HepG2 (cell line): ENCODE results near the gene FUOM. TPM values are rescaled to one million over a fixed set of nuclear protein-coding genes. Genes with fewer than 3 reads are reported as not detected.

Experiments used
- ATF4 ChIP-seq, 2 experiments: fragments of 450-650 bp in 1 of 2; sonication (generic) in 1 of 2; formaldehyde crosslinking; IDR thresholded peaks; 2 replicates each; pipeline versions ENCODE4 v1.5.0 to v1.8.0; 2020 to 2022; ENCODE audit warnings: mild to moderate bottlenecking in 1 of 2, missing genetic modification reagents in 1 of 2
- ATF7-NPFF ChIP-seq: sonication (generic); formaldehyde crosslinking; IDR thresholded peaks from 2 replicates; pipeline ENCODE4 v1.8.1; 2023; ENCODE audit warnings: mild to moderate bottlenecking, low read depth, missing genetic modification reagents, moderate library complexity
- CC2D1A ChIP-seq: sonication (generic); formaldehyde crosslinking; IDR thresholded peaks from 2 replicates; pipeline ENCODE4 v1.8.1; 2023; ENCODE audit warnings: mild to moderate bottlenecking, missing genetic modification reagents
- HMGXB3 ChIP-seq: sonication (generic); formaldehyde crosslinking; IDR thresholded peaks from 2 replicates; pipeline ENCODE4 v1.4.0; 2020; ENCODE audit warnings: missing genetic modification reagents, borderline replicate concordance
- HNRNPH1 ChIP-seq: fragments of 200-400 bp; formaldehyde crosslinking; optimal IDR thresholded peaks from 2 replicates; pipeline ENCODE3; 2017; ENCODE audit warnings: mild to moderate bottlenecking, low read depth, low read length
- KAT8 ChIP-seq: IDR thresholded peaks from 2 replicates; pipeline ENCODE4 v1.6.1; 2016; ENCODE audit warnings: missing genetic modification reagents, missing compliant biosample characterization
- NFE2L1 ChIP-seq: sonication (generic); formaldehyde crosslinking; IDR thresholded peaks from 2 replicates; pipeline ENCODE4 v1.4.0; 2020; ENCODE audit warnings: missing genetic modification reagents, mild to moderate bottlenecking, borderline replicate concordance
- RAD21 ChIP-seq: fragments of 450-650 bp; formaldehyde crosslinking; IDR thresholded peaks from 2 replicates; pipeline ENCODE4 v1.5.0; 2020; ENCODE audit warnings: mild to moderate bottlenecking
- RNF2 ChIP-seq: fragments of 450-650 bp; conservative IDR thresholded peaks from 2 replicates; pipeline ENCODE4 v1.6.1; 2016; ENCODE audit warnings: low read depth
- SKI ChIP-seq: fragments of 450-650 bp; IDR thresholded peaks from one replicate; pipeline ENCODE4 v1.6.1; 2018; ENCODE audit warnings: mild to moderate bottlenecking; ENCODE audit not compliant: partially characterized antibody
- SOX6 ChIP-seq, 2 experiments: fragments of 450-650 bp in 1 of 2; sonication (generic) in 1 of 2; formaldehyde crosslinking in 1 of 2; IDR thresholded peaks; 2 replicates each; pipeline versions ENCODE4 v1.4.0 to v1.6.1; 2017 to 2020; ENCODE audit warnings: antibody characterized with exemption in 1 of 2, mild to moderate bottlenecking in 1 of 2, missing genetic modification reagents in 1 of 2
- TEAD3 ChIP-seq: optimal IDR thresholded peaks from 2 replicates; pipeline ENCODE3; 2016; ENCODE audit warnings: borderline replicate concordance
- TFDP1 ChIP-seq: IDR thresholded peaks from 2 replicates; pipeline ENCODE4 v1.6.1; 2016; ENCODE audit warnings: missing compliant biosample characterization, missing genetic modification reagents, borderline replicate concordance
- ZMYM2 ChIP-seq: sonication (generic); formaldehyde crosslinking; IDR thresholded peaks from 2 replicates; pipeline ENCODE4 v1.8.0; 2022; ENCODE audit warnings: mild to moderate bottlenecking, missing genetic modification reagents
- ZNF510 ChIP-seq: sonication (generic); formaldehyde crosslinking; IDR thresholded peaks from 2 replicates; pipeline ENCODE4 v1.4.0; 2020; ENCODE audit warnings: low read depth, mild to moderate bottlenecking, missing genetic modification reagents
- ZNF512 ChIP-seq: sonication (generic); formaldehyde crosslinking; IDR thresholded peaks from 2 replicates; pipeline ENCODE4 v1.4.0; 2020; ENCODE audit warnings: mild to moderate bottlenecking, missing genetic modification reagents
- ZNF780A ChIP-seq: sonication (generic); formaldehyde crosslinking; IDR thresholded peaks from 2 replicates; pipeline ENCODE4 v1.8.0; 2022; ENCODE audit warnings: mild to moderate bottlenecking, missing genetic modification reagents, moderate library complexity
- polyA plus RNA-seq, 8 experiments: library from polyadenylated mRNA; depleted of rRNA in 3 of 8; stranded (reverse) in 7 of 8; unstranded in 1 of 8; fragments of >200 nt; fragmentation: Illumina TruSeq in 4 of 8; extraction: Trizol in 4 of 8; gene quantifications; 2 replicates each; pipeline versions ENCODE4 v1.2.1 to v1.2.3, GENCODE V29; 2011 to 2016; ENCODE audit warnings: low read depth in 4 of 8, missing spikeins in 1 of 8, mixed read lengths in 1 of 8; ENCODE audit not compliant: insufficient read depth in 1 of 8
- total RNA-seq, 5 experiments: library from RNA; depleted of rRNA; stranded (reverse); fragments of >200 nt; fragmentation: Illumina TruSeq; extraction: Trizol; gene quantifications; 2 replicates each; pipeline ENCODE4 v1.2.3, GENCODE V29; 2016; ENCODE audit warnings: low read depth in 1 of 5

FUOM gene
- total and polyA plus RNA-seq, 2 of the 13 experiments (the other 11 are each of a cell fraction or from before 2014, with no cell fraction given): 27.5 to 60.4 TPM

- TF ChIP-seq HMGXB3 (CRISPR knock-in tag): no peak
- peak; percentile 16; the same call in 1 of the 2 replicates for TF ChIP-seq NFE2L1 (CRISPR knock-in tag)
- TF ChIP-seq TEAD3 (CRISPR knock-in tag): peak; percentile 21
- no peak for TF ChIP-seq SKI
- TF ChIP-seq ZMYM2 (CRISPR knock-in tag): peak; percentile 46; the same call in 1 of the 2 replicates
- no peak; the same call in 1 of the 2 replicates for TF ChIP-seq TFDP1
- no peak for TF ChIP-seq RNF2
- no peak for TF ChIP-seq ZNF780A (CRISPR knock-in tag)
- TF ChIP-seq CC2D1A: no peak
- no peak for TF ChIP-seq ATF4 (CRISPR knock-in tag; IDR thresholded peaks at IDR 0.05)
- 0 out of 2 replicates have a peak, but pooled peaks have one; percentile 44 for TF ChIP-seq KAT8 (CRISPR knock-in tag)
- TF ChIP-seq RAD21: no peak
- no peak for TF ChIP-seq SOX6 (IDR thresholded peaks at IDR 0.05)
- peak; percentile 65 for TF ChIP-seq SOX6 (CRISPR knock-in tag; IDR thresholded peaks at IDR 0.05)
- 0 out of 2 replicates have a peak, but pooled peaks have one; percentile 49 for TF ChIP-seq ATF7-NPFF (CRISPR knock-in tag)
- TF ChIP-seq ZNF510: no peak
- TF ChIP-seq HNRNPH1: no peak
- no peak for TF ChIP-seq ZNF512 (CRISPR knock-in tag)
These were observed 524 bp upstream of the FUOM start (continued) for GRCh38 chr10:133358162-133358924.
